GM12865 (cell line): ENCODE results near the gene CD93.

Experiments used
- DNase-seq: peaks from one replicate; pipeline ENCODE4 v3.0.0; 2010; ENCODE audit warnings: low read depth
- H3K4me3 ChIP-seq: 2 replicates; pipeline ENCODE4 v1.5.1; 2011; ENCODE audit warnings: mild to moderate bottlenecking, low read depth, low read length, control low read depth
- CTCF ChIP-seq: IDR thresholded peaks from 2 replicates; pipeline ENCODE4 v1.5.1; 2011; ENCODE audit warnings: low read length, control low read depth, low read depth, inconsistent platforms; ENCODE audit not compliant: insufficient read depth; ENCODE audit errors: missing control alignments

Gene CD93

GRCh38 chr20:23047001-23047737 is 39.0 kb downstream of the CD93 start:
- no peak for DNase-seq
- no peak overlapping the region for H3K4me3 ChIP-seq
- TF ChIP-seq CTCF = no peak

GRCh38 chr20:23046431-23046830 is 39.7 kb downstream of the CD93 start:
- DNase-seq = no peak
- H3K4me3 ChIP-seq = no peak overlapping the region
- TF ChIP-seq CTCF = no peak

GRCh38 chr20:23043376-23043775 is 42.7 kb downstream of the CD93 start:
- no peak overlapping the region for H3K4me3 ChIP-seq
- peak; percentile 37 for DNase-seq
- peak; percentile 27 for TF ChIP-seq CTCF

- no peak overlapping the region for H3K4me3 ChIP-seq
- DNase-seq = no peak
- TF ChIP-seq CTCF = no peak
Observed at GRCh38 chr20:23042270-23042669, 43.9 kb downstream of the CD93 start.

GRCh38 chr20:23039885-23040508 is 46.1 kb downstream of the CD93 start:
- DNase-seq = no peak

GRCh38 chr20:23039136-23039875 is 46.8 kb downstream of the CD93 start:
- no peak overlapping the region for H3K4me3 ChIP-seq
- no peak for DNase-seq
- TF ChIP-seq CTCF = no peak

More at GRCh38 chr20:23039885-23040508, 46.1 kb downstream of the CD93 start:
- H3K4me3 ChIP-seq = no peak overlapping the region
- no peak for TF ChIP-seq CTCF
